Measurements from ENCODE around the gene NTN1.
"Not testable (repeated sequence)": the region's sequence is repeated elsewhere in the genome, so short reads cannot be mapped to it uniquely, and the experiment has no call there.

NTN1 gene

DNA sequence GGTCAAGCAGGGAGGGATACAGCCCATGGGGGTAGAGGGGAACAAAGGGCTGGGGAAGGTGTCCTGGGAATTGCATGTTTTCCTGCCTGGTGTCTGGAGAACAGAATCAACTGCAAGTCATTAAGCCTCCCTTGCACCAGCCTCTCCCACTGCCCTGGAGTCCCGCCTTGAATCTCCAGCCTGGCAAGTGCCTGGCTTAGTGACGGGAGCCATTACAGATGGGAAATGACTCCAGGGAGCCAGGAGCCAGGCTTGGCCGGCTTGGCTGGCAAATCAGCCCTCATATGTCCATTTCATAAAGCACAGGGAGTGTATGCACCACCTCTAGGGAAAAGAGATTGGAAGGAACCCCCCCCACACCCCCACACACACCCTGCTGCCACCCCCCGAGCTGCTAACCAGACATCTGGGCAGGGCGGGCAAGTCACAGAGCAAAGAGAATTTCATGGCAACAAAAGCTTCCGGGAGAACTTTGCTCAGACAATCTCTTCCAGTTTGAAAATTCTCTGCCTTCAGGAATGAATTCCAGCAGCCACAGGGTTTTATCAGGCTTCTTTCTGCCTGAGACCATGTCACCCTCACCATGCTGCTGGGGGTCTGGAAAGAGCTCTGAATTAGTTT is 127.7 kb downstream of the NTN1 start:
- H3K4me3 ChIP-seq (ENCODE audit: insufficient read depth, low read length, poor library complexity, severe bottlenecking), result no peak overlapping the region
- TF ChIP-seq EZH2phosphoT487 (conservative IDR thresholded peaks at IDR 0.05; ENCODE audit: low read length), result no peak
- TF ChIP-seq, protein P1, sequence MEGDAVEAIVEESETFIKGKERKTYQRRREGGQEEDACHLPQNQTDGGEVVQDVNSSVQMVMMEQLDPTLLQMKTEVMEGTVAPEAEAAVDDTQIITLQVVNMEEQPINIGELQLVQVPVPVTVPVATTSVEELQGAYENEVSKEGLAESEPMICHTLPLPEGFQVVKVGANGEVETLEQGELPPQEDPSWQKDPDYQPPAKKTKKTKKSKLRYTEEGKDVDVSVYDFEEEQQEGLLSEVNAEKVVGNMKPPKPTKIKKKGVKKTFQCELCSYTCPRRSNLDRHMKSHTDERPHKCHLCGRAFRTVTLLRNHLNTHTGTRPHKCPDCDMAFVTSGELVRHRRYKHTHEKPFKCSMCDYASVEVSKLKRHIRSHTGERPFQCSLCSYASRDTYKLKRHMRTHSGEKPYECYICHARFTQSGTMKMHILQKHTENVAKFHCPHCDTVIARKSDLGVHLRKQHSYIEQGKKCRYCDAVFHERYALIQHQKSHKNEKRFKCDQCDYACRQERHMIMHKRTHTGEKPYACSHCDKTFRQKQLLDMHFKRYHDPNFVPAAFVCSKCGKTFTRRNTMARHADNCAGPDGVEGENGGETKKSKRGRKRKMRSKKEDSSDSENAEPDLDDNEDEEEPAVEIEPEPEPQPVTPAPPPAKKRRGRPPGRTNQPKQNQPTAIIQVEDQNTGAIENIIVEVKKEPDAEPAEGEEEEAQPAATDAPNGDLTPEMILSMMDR (IDR thresholded peaks at IDR 0.05; ENCODE audit: insufficient read depth, low read length, poor library complexity, severe bottlenecking), result no peak

DNA sequence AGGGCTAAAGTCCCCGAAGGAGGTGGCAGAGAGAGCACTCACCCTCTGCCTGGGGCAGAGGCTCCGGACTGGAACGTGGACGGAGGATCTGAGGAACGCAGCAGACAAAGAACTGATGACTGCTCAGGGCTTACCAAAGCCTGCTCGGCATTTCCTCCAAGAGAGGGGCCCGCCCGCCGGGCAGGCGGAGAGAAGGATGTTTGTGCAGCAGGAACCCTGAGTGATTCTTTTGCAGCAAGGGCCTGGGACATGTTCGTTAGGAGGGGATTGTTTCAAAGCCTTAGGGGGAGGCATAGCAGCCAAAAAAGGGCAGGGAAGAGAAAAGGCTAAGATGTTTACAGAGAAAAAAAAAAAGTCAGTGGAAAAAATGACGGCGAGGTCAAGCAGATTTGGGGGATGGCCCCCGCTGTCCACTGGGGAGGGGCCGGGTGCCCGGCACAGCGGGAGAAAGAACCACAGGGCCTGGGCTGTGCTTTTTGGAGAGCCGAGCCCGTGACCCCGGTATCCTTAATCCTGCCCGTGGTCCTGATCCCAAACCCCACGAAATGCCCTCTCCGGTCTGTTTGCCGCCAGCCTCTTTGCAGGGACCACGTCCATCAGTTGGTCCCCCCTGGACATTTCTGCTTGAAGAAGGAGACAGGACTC is 129.3 kb downstream of the NTN1 start:
- Histone ChIP-seq H4K20me1 (ENCODE audit: low read depth, low read length) (no peaks in the 10 kb centered on the region), H3K79me2 (ENCODE audit: insufficient read depth, low read length) (no peaks in the 10 kb centered on the region), H3K9me3 (ENCODE audit: insufficient read depth, low read length) (no peaks in the 10 kb centered on the region), H3F3A (ENCODE audit: insufficient read depth) (no peaks in the 10 kb centered on the region), H3K9me2 (replicated peaks; ENCODE audit: insufficient read depth, low read length) (no peaks in the 10 kb centered on the region), H3K36me3 (ENCODE audit: low read length) (no peaks in the 10 kb centered on the region), H3K4me3 (ENCODE audit: insufficient read depth, low read length, poor library complexity, severe bottlenecking) (no peak overlapping the region), H2AFZ (ENCODE audit: low read depth, low read length, severe bottlenecking) (no peak overlapping the region), H3K27me3 (ENCODE audit: low read length) (no peaks in the 10 kb centered on the region), H3K27ac (ENCODE audit: low read depth, low read length) (no peak overlapping the region), H3K9ac (ENCODE audit: low read length) (no peak overlapping the region), H3K4me2 (ENCODE audit: low read depth, low read length, poor library complexity, severe bottlenecking) (no peak overlapping the region)
- TF ChIP-seq EZH2phosphoT487 (conservative IDR thresholded peaks at IDR 0.05; ENCODE audit: low read length), result no peak
- TF ChIP-seq, protein P1 (IDR thresholded peaks at IDR 0.05; ENCODE audit: insufficient read depth, low read length, poor library complexity, severe bottlenecking), result no peak

More for the DNA sequence above, 127.7 kb downstream of the NTN1 start:
- Histone ChIP-seq H3K9ac (ENCODE audit: low read length) (no peak overlapping the region), H3K9me3 (ENCODE audit: insufficient read depth, low read length) (no peaks in the 10 kb centered on the region), H2AFZ (ENCODE audit: low read depth, low read length, severe bottlenecking) (no peak overlapping the region), H3K4me2 (ENCODE audit: low read depth, low read length, poor library complexity, severe bottlenecking) (no peak overlapping the region), H3F3A (ENCODE audit: insufficient read depth) (no peaks in the 10 kb centered on the region), H3K27ac (ENCODE audit: low read depth, low read length) (no peak overlapping the region), H3K79me2 (ENCODE audit: insufficient read depth, low read length) (no peaks in the 10 kb centered on the region), H3K27me3 (ENCODE audit: low read length) (no peaks in the 10 kb centered on the region), H4K20me1 (ENCODE audit: low read depth, low read length) (no peaks in the 10 kb centered on the region), H3K9me2 (replicated peaks; ENCODE audit: insufficient read depth, low read length) (no peaks in the 10 kb centered on the region), H3K36me3 (ENCODE audit: low read length) (no peaks in the 10 kb centered on the region)

DNA sequence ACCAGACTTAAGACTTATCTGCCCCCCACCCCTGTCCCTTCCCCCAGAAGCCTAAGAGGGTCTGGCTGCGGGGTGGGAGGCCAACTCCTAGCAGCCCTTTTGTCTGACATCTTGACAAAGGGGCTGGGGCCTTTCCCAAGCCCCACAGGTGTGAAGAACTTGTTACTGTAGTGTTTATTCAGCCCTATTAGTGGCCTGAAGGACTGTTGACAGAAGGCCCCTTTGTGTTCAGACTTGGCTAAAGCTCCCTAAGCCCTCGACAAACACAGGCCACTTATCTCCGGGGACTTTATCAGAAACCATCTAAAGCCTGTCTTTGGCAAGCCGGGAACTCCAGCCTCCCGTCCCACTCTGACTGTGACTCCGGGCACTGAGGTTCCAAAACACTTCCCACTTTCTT is 129.8 kb downstream of the NTN1 start:
- Histone ChIP-seq H3K27me3 (ENCODE audit: low read length) (no peaks in the 10 kb centered on the region), H3K79me2 (ENCODE audit: insufficient read depth, low read length) (no peaks in the 10 kb centered on the region), H3K9me2 (replicated peaks; ENCODE audit: insufficient read depth, low read length) (no peaks in the 10 kb centered on the region), H4K20me1 (ENCODE audit: low read depth, low read length) (no peaks in the 10 kb centered on the region), H3K4me2 (ENCODE audit: low read depth, low read length, poor library complexity, severe bottlenecking) (no peak overlapping the region), H3K4me3 (ENCODE audit: insufficient read depth, low read length, poor library complexity, severe bottlenecking) (no peak overlapping the region), H3K9ac (ENCODE audit: low read length) (no peak overlapping the region), H2AFZ (ENCODE audit: low read depth, low read length, severe bottlenecking) (no peak overlapping the region), H3K27ac (ENCODE audit: low read depth, low read length) (no peak overlapping the region), H3K9me3 (ENCODE audit: insufficient read depth, low read length) (no peaks in the 10 kb centered on the region), H3K36me3 (ENCODE audit: low read length) (no peaks in the 10 kb centered on the region), H3F3A (ENCODE audit: insufficient read depth) (no peaks in the 10 kb centered on the region)
- no peak for TF ChIP-seq EZH2phosphoT487 (conservative IDR thresholded peaks at IDR 0.05; ENCODE audit: low read length)
- TF ChIP-seq, protein P1 (IDR thresholded peaks at IDR 0.05; ENCODE audit: insufficient read depth, low read length, poor library complexity, severe bottlenecking), result no peak

DNA sequence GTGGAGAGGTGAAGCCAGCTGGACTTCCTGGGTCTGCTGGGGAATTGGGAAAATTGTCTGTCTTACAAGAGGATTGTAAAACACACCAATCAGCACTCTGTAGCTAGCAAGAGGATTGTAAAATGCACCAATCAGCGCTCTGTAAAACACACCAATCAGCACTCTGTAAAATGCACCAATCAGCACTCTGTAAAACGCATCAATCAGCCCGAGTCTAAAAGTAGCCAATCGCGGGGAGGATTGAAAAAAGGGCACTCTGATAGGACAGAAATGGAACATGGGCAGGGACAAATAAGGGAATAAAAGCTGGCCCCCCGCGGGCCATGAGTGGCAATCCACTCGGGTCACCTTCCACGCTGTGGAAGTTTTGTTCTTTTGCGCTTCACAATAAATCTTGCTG is 130.4 kb downstream of the NTN1 start:
- H3K9me2 ChIP-seq (replicated peaks; ENCODE audit: insufficient read depth, low read length); H2AFZ ChIP-seq (ENCODE audit: low read depth, low read length, severe bottlenecking); H3K9ac ChIP-seq (ENCODE audit: low read length); H4K20me1 ChIP-seq (ENCODE audit: low read depth, low read length); H3K36me3 ChIP-seq (ENCODE audit: low read length); H3F3A ChIP-seq (ENCODE audit: insufficient read depth); H3K27ac ChIP-seq (ENCODE audit: low read depth, low read length); H3K79me2 ChIP-seq (ENCODE audit: insufficient read depth, low read length); H3K9me3 ChIP-seq (ENCODE audit: insufficient read depth, low read length); H3K4me2 ChIP-seq (ENCODE audit: low read depth, low read length, poor library complexity, severe bottlenecking); H3K4me3 ChIP-seq (ENCODE audit: insufficient read depth, low read length, poor library complexity, severe bottlenecking); H3K27me3 ChIP-seq (ENCODE audit: low read length): not testable (repeated sequence)

All from SU-DHL-6 (cell line).